Immature natural killer cell (primary cell): Measurements from ENCODE around the gene RHBDD1. TPM values are rescaled to one million over a fixed set of nuclear protein-coding genes. Genes with fewer than 3 reads are reported as not detected.

Source experiments
- DNase-seq, 3 donors: peaks; one replicate each; pipeline ENCODE4 v3.0.0; 2022; ENCODE audit warnings: mixed read lengths in 1 of 3
- H3K27ac Mint-ChIP-seq, 6 donors: one replicate each; pipeline ENCODE4 v1.8.0; 2020; ENCODE audit warnings: mixed read lengths in 6 of 6, mild to moderate bottlenecking in 5 of 6, inconsistent platforms in 4 of 6, moderate library complexity in 3 of 6
- H3K27me3 Mint-ChIP-seq, 3 donors: one replicate each; pipeline ENCODE4 v1.8.0; 2020 to 2021; ENCODE audit warnings: low read depth in 3 of 3, mild to moderate bottlenecking in 3 of 3, mixed read lengths in 3 of 3, moderate library complexity in 3 of 3, inconsistent platforms in 1 of 3
- H3K36me3 Mint-ChIP-seq, 3 donors: one replicate each; pipeline ENCODE4 v1.8.0; 2020; ENCODE audit warnings: mixed read lengths in 3 of 3, inconsistent platforms in 2 of 3, mild to moderate bottlenecking in 2 of 3
- H3K4me1 Mint-ChIP-seq, 2 donors: one replicate each; pipeline ENCODE4 v1.8.0; 2020; ENCODE audit warnings: inconsistent platforms in 2 of 2, mild to moderate bottlenecking in 2 of 2, mixed read lengths in 2 of 2, moderate library complexity in 1 of 2
- H3K4me3 Mint-ChIP-seq, 5 donors: one replicate each; pipeline ENCODE4 v1.8.0; 2020; ENCODE audit warnings: mild to moderate bottlenecking in 5 of 5, mixed read lengths in 5 of 5, inconsistent platforms in 3 of 5, moderate library complexity in 3 of 5
- H3K9me3 Mint-ChIP-seq, 6 donors: one replicate each; pipeline ENCODE4 v1.8.0; 2020; ENCODE audit warnings: mild to moderate bottlenecking in 6 of 6, mixed read lengths in 6 of 6, inconsistent platforms in 4 of 6, moderate library complexity in 3 of 6
- polyA plus RNA-seq, 3 donors: library from polyadenylated mRNA; unstranded; fragments of 300-500 nt; fragmentation: Illumina TruSeq; gene quantifications; one replicate each; pipeline ENCODE4 v1.2.3, GENCODE V29; 2021

RHBDD1 gene
- 10 to 100 TPM; 10.3 to 19.0 (median 11.2) TPM for polyA plus RNA-seq

DNA sequence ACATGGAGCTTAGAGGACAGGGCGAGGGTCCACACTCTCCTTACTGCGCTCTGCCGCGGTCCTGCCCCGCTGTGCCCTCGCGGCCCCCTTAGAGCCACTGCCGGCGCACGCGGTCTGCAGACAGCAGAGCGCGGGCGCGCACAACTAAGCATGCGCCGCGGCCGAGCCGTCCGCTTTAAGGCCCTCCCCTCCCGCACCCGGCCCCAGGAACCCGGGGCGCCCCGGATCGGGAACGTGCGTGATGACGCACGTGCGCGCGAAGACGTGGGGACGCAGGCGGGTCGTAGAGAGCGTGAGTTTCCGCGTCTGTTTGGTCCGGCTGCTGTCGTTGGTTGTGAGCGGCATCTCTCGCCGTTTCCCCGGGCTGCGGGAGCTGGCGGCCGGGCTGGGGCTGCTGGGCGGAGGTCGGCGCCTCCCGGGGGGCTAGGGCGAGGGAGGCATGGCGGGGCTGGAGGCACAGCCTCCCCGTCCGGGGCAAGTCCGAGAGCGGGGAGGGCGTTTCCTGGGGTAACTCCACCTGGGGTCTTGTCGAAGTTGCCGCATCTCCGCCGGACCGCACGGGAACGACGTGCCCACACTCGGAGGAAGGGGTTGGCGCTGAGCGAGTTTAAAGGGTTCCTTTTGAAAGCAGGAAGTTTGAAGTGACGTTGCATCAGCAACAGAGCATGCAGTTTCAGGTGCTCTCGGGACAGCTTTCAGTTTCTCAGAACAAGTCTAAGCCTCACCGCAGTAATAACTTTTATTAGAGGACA, at the start of gene RHBDD1:
TSS of gene RHBDD1 (plus strand) at position 259 of the 752 bp plus-strand sequence. CDS start 28,640 bp downstream, outside the sequence.
- Mint-ChIP-seq H3K27me3 (peaks cover 3 to 12% (median 8%) of the 10 kb centered on the region in 3 donors), H3K9me3 (no peaks in the 10 kb centered on the region), H3K36me3 (peaks cover 0 to 10% (median 4%) of the 10 kb centered on the region in 3 donors), H3K4me1 (peaks cover 33 to 46% of the 10 kb centered on the region in 2 donors), H3K4me3 (peak within 1 kb of the TSS; percentile 96 to 100 (median 97)), H3K27ac (peak within 1 kb of the TSS; percentile 98 to 100 (median 100))
- DNase-seq, result peak; percentile 93

GRCh38 chr2:226788064-226788463, 47.8 kb upstream of the RHBDD1 start:
- Mint-ChIP-seq H3K4me1 (peaks cover 13 to 15% of the 10 kb centered on the region in 2 donors), H3K27me3 (peaks cover 6 to 24% (median 14%) of the 10 kb centered on the region in 3 donors)
- DNase-seq, result no peak

DNA sequence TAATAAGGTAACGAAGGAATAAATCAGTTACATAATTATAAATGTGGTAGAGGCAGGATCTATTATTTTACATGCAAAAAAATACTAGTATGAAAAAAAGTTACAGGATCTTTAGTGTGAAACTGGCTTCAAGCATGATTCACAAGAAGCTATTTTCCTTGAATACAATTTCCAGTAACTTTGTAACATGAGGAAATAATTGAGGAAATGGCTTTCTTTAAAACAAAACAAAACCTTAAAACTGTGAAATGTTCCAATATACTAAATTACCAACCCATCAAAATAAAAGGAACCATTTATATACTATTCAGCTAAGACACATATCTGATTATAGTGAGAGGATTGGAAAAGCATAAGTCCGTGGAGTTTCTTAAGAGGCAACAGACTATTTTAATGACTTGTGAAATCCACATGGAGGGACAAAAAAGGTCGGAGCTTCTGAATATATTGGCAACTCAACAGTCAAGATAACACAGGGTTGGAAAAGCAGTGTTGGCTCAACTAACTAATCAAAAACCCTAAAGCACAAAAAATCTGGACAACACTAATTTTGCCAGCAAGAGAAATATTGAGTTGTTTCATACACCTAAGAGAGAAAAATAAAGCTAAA, 46.9 kb upstream of the RHBDD1 start:
- Mint-ChIP-seq H3K4me3 (peak overlapping the region in 2 of 5 donors; percentile 20 to 57), H3K9me3 (no peaks in the 10 kb centered on the region), H3K27me3 (peaks cover 6 to 22% (median 14%) of the 10 kb centered on the region in 3 donors), H3K4me1 (peaks cover 13 to 15% of the 10 kb centered on the region in 2 donors), H3K27ac (no peak overlapping the region), H3K36me3 (no peaks in the 10 kb centered on the region)
- no peak for DNase-seq

More at GRCh38 chr2:226788064-226788463, 47.8 kb upstream of the RHBDD1 start:
- Mint-ChIP-seq H3K9me3 (no peaks in the 10 kb centered on the region), H3K36me3 (no peaks in the 10 kb centered on the region), H3K4me3 (no peak overlapping the region), H3K27ac (no peak overlapping the region)

DNA sequence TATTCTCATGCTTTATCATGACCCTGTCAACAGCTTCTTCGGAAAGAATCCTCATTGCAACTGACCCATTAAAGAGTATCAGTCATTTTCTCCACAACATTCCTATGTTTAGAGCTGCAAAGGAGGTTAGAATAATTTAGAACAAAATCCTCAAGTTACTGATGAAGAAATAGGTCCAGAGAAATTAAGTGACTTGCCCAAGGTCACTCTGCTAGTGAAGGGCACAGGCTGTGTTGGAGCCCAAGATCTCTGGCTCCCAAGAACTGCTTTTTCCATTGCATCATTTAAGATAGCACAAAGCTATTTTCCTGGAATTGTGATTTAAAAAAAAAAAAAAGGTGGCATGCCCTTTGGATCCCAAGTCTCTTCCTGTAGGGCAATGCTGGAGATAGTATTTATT, 45.8 kb upstream of the RHBDD1 start:
- H3K36me3 Mint-ChIP-seq, result no peaks in the 10 kb centered on the region
- H3K9me3 Mint-ChIP-seq, result no peaks in the 10 kb centered on the region
- H3K27ac Mint-ChIP-seq, result peak overlapping the region in 1 of 6 donors; percentile 71
- H3K4me3 Mint-ChIP-seq, result peak overlapping the region in 4 of 5 donors; percentile 57 to 97 (median 93)
- H3K4me1 Mint-ChIP-seq, result peaks cover 13 to 15% of the 10 kb centered on the region in 2 donors
- peaks cover 3 to 21% (median 18%) of the 10 kb centered on the region in 3 donors for H3K27me3 Mint-ChIP-seq
- no peak for DNase-seq

DNA sequence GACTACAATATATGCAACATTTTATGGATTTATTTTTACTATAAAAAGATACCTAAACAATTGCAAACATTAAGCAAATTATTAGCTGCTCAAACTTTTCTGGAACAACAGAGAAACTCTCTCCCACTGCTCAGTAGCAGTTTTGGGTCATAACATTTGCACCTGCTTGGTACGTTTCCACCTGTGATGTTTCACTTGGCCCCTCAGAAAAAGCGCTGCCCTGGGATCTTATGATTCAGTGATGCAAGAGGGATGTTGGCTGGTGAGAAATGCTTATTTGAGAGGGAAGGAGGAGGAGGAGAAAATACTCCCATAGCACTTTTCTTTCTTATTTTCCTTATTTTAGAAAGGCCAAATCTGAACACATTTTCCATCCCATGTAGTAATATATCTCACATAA, 45.4 kb upstream of the RHBDD1 start:
- peaks cover 13 to 15% of the 10 kb centered on the region in 2 donors for H3K4me1 Mint-ChIP-seq
- peak overlapping the region in 1 of 6 donors; percentile 28 for H3K27ac Mint-ChIP-seq
- peak overlapping the region; percentile 92 to 97 (median 94) for H3K4me3 Mint-ChIP-seq

GRCh38 chr2:226791056-226791486, 44.8 kb upstream of the RHBDD1 start:
- peak overlapping the region; percentile 92 to 97 (median 94) for H3K4me3 Mint-ChIP-seq
- no peaks in the 10 kb centered on the region for H3K9me3 Mint-ChIP-seq
- no peaks in the 10 kb centered on the region for H3K36me3 Mint-ChIP-seq
- H3K4me1 Mint-ChIP-seq, result peaks cover 13 to 15% of the 10 kb centered on the region in 2 donors
- H3K27ac Mint-ChIP-seq, result peak overlapping the region; percentile 66 to 93 (median 90)
- no peak for DNase-seq
- peaks cover 3 to 22% (median 18%) of the 10 kb centered on the region in 3 donors for H3K27me3 Mint-ChIP-seq

More for the DNA sequence above, 45.4 kb upstream of the RHBDD1 start:
- Mint-ChIP-seq H3K9me3 (no peaks in the 10 kb centered on the region), H3K36me3 (no peaks in the 10 kb centered on the region), H3K27me3 (peaks cover 3 to 21% (median 18%) of the 10 kb centered on the region in 3 donors)
- DNase-seq, result no peak

DNA sequence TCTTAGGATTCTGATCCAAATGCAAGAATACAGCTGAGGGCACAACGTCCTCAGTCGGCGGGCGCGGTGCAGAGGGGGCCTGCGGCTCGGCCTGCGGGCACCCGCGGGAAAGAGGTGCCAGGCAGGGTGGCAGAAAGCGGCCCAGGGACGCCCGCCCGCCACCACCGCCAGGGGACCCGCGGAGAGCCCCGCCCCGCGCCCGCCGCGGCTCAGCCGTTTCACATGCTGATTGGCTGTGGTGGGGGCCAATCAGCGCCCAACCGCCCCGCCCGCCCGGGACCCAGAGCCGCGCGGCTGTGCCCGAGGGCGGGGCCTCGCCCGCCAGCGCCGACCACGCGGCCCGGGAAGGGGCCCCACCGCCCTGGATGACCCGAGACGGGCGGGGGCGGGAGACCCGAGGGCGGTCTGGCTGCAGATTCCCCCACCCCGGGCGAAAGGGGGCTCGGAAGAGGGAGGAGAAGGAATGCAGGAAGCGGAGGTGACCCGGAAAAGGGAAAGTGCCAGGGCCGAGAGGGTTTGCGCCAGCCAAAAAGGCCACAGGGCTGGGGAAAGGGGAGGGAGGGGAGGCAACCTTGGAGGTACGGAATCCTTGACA, 44.3 kb upstream of the RHBDD1 start:
- H3K9me3 Mint-ChIP-seq, result no peaks in the 10 kb centered on the region
- H3K27ac Mint-ChIP-seq, result peak overlapping the region; percentile 66 to 93 (median 90)
- peak; percentile 86 to 89 (median 88) for DNase-seq
- H3K4me1 Mint-ChIP-seq, result peaks cover 13 to 15% of the 10 kb centered on the region in 2 donors
- H3K27me3 Mint-ChIP-seq, result peaks cover 3 to 25% (median 19%) of the 10 kb centered on the region in 3 donors
- no peaks in the 10 kb centered on the region for H3K36me3 Mint-ChIP-seq
- peak overlapping the region; percentile 92 to 97 (median 94) for H3K4me3 Mint-ChIP-seq

DNA sequence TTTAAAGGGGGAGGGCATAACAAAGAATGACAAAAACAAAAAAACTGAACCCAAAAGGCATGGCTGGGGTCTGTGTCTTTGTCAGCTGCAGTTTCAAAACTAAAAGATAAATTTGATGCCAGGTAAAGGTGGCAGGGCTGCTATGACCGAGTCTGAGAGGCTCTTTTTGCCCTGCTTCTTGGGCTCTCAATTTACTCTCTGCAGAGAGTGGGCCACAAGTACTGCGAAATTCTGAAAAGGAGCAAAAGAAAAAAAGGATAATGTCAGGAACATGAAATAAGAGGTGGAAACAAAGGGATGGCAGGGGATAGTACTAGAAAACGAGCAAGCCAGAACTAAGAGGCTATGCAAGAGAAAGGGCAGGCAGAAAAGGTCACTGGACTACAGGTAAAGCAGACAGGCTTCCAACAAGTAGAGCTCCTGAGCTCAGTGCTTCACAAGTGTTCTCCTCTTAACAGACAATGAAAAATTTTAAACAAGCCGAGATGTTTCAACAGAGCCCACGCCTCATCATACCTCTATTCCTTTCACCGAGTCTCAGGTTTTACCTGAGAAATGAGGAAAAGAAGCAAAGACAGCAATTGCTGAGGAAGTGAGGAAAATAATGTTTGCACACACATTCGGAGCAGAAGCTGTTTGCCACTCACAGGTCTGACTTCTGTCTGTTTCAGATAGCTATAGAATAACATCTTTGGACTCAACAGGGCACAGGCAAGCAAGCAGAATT, 43.5 kb upstream of the RHBDD1 start:
- no peak for DNase-seq
- Mint-ChIP-seq H3K27ac (peak overlapping the region in 5 of 6 donors; percentile 5 to 81 (median 28)), H3K27me3 (peaks cover 3 to 25% (median 21%) of the 10 kb centered on the region in 3 donors), H3K4me1 (peaks cover 13 to 15% of the 10 kb centered on the region in 2 donors), H3K9me3 (no peaks in the 10 kb centered on the region), H3K36me3 (no peaks in the 10 kb centered on the region), H3K4me3 (peak overlapping the region; percentile 76 to 85 (median 78))

GRCh38 chr2:226793646-226794045, 42.2 kb upstream of the RHBDD1 start:
- H3K27ac Mint-ChIP-seq, result no peak overlapping the region
- H3K4me1 Mint-ChIP-seq, result peaks cover 13 to 17% of the 10 kb centered on the region in 2 donors
- no peak overlapping the region for H3K4me3 Mint-ChIP-seq
- DNase-seq, result no peak
- H3K27me3 Mint-ChIP-seq, result peaks cover 8 to 29% (median 23%) of the 10 kb centered on the region in 3 donors
- H3K9me3 Mint-ChIP-seq, result no peaks in the 10 kb centered on the region
- no peaks in the 10 kb centered on the region for H3K36me3 Mint-ChIP-seq

- Mint-ChIP-seq H3K27me3 (peaks cover 8 to 29% (median 23%) of the 10 kb centered on the region in 3 donors), H3K4me1 (peaks cover 13 to 17% of the 10 kb centered on the region in 2 donors), H3K4me3 (no peak overlapping the region), H3K36me3 (no peaks in the 10 kb centered on the region), H3K9me3 (no peaks in the 10 kb centered on the region), H3K27ac (no peak overlapping the region)
- DNase-seq, result no peak
Observed at GRCh38 chr2:226794196-226794661, 41.6 kb upstream of the RHBDD1 start.

- Mint-ChIP-seq H3K4me3 (no peak overlapping the region), H3K36me3 (no peaks in the 10 kb centered on the region), H3K27ac (no peak overlapping the region), H3K9me3 (no peaks in the 10 kb centered on the region), H3K27me3 (peaks cover 8 to 29% (median 23%) of the 10 kb centered on the region in 3 donors), H3K4me1 (peaks cover 13 to 17% of the 10 kb centered on the region in 2 donors)
- DNase-seq, result no peak
Observed at GRCh38 chr2:226794751-226795171, 41.1 kb upstream of the RHBDD1 start.

GRCh38 chr2:226795281-226796011, 40.4 kb upstream of the RHBDD1 start:
- Mint-ChIP-seq H3K27me3 (peaks cover 8 to 29% (median 22%) of the 10 kb centered on the region in 3 donors), H3K4me3 (no peak overlapping the region), H3K9me3 (no peaks in the 10 kb centered on the region), H3K27ac (no peak overlapping the region), H3K36me3 (no peaks in the 10 kb centered on the region), H3K4me1 (peaks cover 17 to 19% of the 10 kb centered on the region in 2 donors)
- no peak for DNase-seq
